HepG2 (cell line): ENCODE results near the gene METTL16. TPM values are rescaled to one million over a fixed set of nuclear protein-coding genes. Genes with fewer than 3 reads are reported as not detected.

Source experiments
- ATAC-seq: fragments of 200-7000 bp; cut with Tn5 transposase; 3 replicates; pipeline ENCODE4 v1.9.1; 2020; ENCODE audit warnings: mild to moderate bottlenecking, moderate library complexity
- BruUV-seq: library from RNA; stranded (reverse); fragments of 400-500 nt; replicated peaks from 2 replicates; lab custom pipeline; 2021; lab: Mats Ljungman, UMichigan
- CTCF ChIA-PET: fragments of 300-600 bp; formaldehyde crosslinking; extraction: SDS; loops from one replicate; lab custom pipeline; 2021; ENCODE audit warnings: low total read pairs, inconsistent platforms, low intra/inter-chr PET ratio; lab: Yijun Ruan, JAX
- POLR2A ChIA-PET: fragments of 350-600 bp; sonication (Branson Sonifier 250); formaldehyde crosslinking; loops from one replicate; lab custom pipeline; 2020; ENCODE audit warnings: antibody characterized with exemption, inconsistent platforms; lab: Yijun Ruan, JAX
- DNase-seq: peaks from one replicate; pipeline ENCODE4 v3.0.0-alpha.2; 2015; ENCODE audit warnings: low spot score
- FAIRE-seq: peaks from 3 replicates; lab custom pipeline; 2011; peaks lifted over from hg19 to GRCh38; lab: Jason Lieb, UNC
- H2AFZ ChIP-seq: one replicate; pipeline ENCODE4 v1.6.1; 2011; ENCODE audit warnings: low read length, inconsistent platforms
- H3K27ac ChIP-seq: fragments of 300-600 bp; 3 replicates; pipeline ENCODE4 v1.8.0; 2011; ENCODE audit warnings: mixed run types, mild to moderate bottlenecking, mixed read lengths, low read length, inconsistent platforms; ENCODE audit not compliant: insufficient read depth; ENCODE audit errors: extremely low read length
- H3K27me3 ChIP-seq, 2 experiments: fragments of 200-600 bp in 1 of 2; 2 replicates in 1 of 2; 3 replicates in 1 of 2; pipeline versions ENCODE4 v1.6.0 to v1.8.0; 2011; ENCODE audit warnings: low read length in 2 of 2, mild to moderate bottlenecking in 2 of 2, moderate library complexity in 2 of 2, inconsistent platforms in 1 of 2; ENCODE audit not compliant: insufficient read depth in 2 of 2, control insufficient read depth in 1 of 2
- H3K36me3 ChIP-seq, 2 experiments: fragments of 200-600 bp in 1 of 2; replicated peaks in 1 of 2; 2 replicates in 1 of 2; 3 replicates in 1 of 2; pipeline versions ENCODE4 v1.5.1 to v1.8.0; 2011; ENCODE audit warnings: low read length in 2 of 2, inconsistent platforms in 1 of 2; ENCODE audit not compliant: insufficient read depth in 2 of 2, control insufficient read depth in 1 of 2
- H3K4me1 ChIP-seq: 2 replicates; pipeline ENCODE4 v1.5.1; 2012; ENCODE audit warnings: low read length, inconsistent platforms; ENCODE audit not compliant: insufficient read depth
- H3K4me2 ChIP-seq: 2 replicates; pipeline ENCODE4 v1.6.0; 2011; ENCODE audit warnings: low read depth, low read length, inconsistent platforms
- H3K4me3 ChIP-seq, 3 experiments: fragments of 200-600 bp in 1 of 3; sonication (generic), shearing (Covaris generic) in 1 of 3; replicated peaks in 1 of 3; 2 replicates each; pipeline ENCODE4 v1.5.1; 2011 to 2016; ENCODE audit warnings: low read length in 3 of 3, inconsistent platforms in 2 of 3, low read depth in 2 of 3, mild to moderate bottlenecking in 2 of 3, control low read depth in 1 of 3, mixed read lengths in 1 of 3; ENCODE audit not compliant: insufficient read depth in 1 of 3
- H3K79me2 ChIP-seq: one replicate; pipeline ENCODE4 v1.6.1; 2011; ENCODE audit warnings: low read length, inconsistent platforms; ENCODE audit not compliant: insufficient read depth
- H3K9ac ChIP-seq: 2 replicates; pipeline ENCODE4 v1.6.0; 2011; ENCODE audit warnings: mild to moderate bottlenecking, low read depth, low read length, inconsistent platforms; ENCODE audit not compliant: insufficient read depth
- H3K9me3 ChIP-seq: 2 replicates; pipeline ENCODE4 v1.5.1; 2012; ENCODE audit warnings: mild to moderate bottlenecking, low read length
- H4K20me1 ChIP-seq: 2 replicates; pipeline ENCODE4 v1.6.0; 2011; ENCODE audit warnings: inconsistent platforms, mild to moderate bottlenecking, low read length, moderate library complexity; ENCODE audit not compliant: insufficient read depth
- AGO2 ChIP-seq: fragments of 200-400 bp; formaldehyde crosslinking; optimal IDR thresholded peaks from 2 replicates; pipeline ENCODE3; 2017; ENCODE audit warnings: mild to moderate bottlenecking, low read depth, low read length, moderate library complexity
- ATM ChIP-seq: fragments of 450-650 bp; IDR thresholded peaks from 2 replicates; pipeline ENCODE4 v1.7.1; 2017; ENCODE audit warnings: mild to moderate bottlenecking, borderline replicate concordance
- GFI1 ChIP-seq: sonication (generic); formaldehyde crosslinking; IDR thresholded peaks from 2 replicates; pipeline ENCODE4 v1.5.0; 2020; ENCODE audit warnings: missing genetic modification reagents, mild to moderate bottlenecking, borderline replicate concordance
- POLR2AphosphoS5 ChIP-seq: IDR thresholded peaks from 2 replicates; pipeline ENCODE4 v1.6.1; 2012; ENCODE audit warnings: low read depth, low read length
- SNAI1 ChIP-seq: sonication (generic); formaldehyde crosslinking; IDR thresholded peaks from 2 replicates; pipeline ENCODE4 v1.5.0; 2020; ENCODE audit warnings: mild to moderate bottlenecking, missing genetic modification reagents, borderline replicate concordance
- ZNF235 ChIP-seq: sonication (generic); formaldehyde crosslinking; IDR thresholded peaks from 2 replicates; pipeline ENCODE4 v1.8.1; 2023; ENCODE audit warnings: mild to moderate bottlenecking, missing genetic modification reagents, borderline replicate concordance
- ZNF30 ChIP-seq: sonication (generic); formaldehyde crosslinking; IDR thresholded peaks from 2 replicates; pipeline ENCODE4 v1.5.0; 2020; ENCODE audit warnings: mild to moderate bottlenecking, missing genetic modification reagents
- ZNF337 ChIP-seq: sonication (generic); formaldehyde crosslinking; IDR thresholded peaks from 2 replicates; pipeline ENCODE4 v1.5.1; 2020; ENCODE audit warnings: missing genetic modification reagents, low read depth, mild to moderate bottlenecking, borderline replicate concordance
- ZNF496 ChIP-seq: sonication (generic); formaldehyde crosslinking; IDR thresholded peaks from 2 replicates; pipeline ENCODE4 v1.8.1; 2023; ENCODE audit warnings: mild to moderate bottlenecking, moderate library complexity, missing genetic modification reagents; ENCODE audit not compliant: insufficient replicate concordance
- WGBS: methylation state at CpG from one replicate; pipeline ENCODE4 v1.1.6; 2017; ENCODE audit warnings: low lambda C conversion rate; 5-methylcytosine and 5-hydroxymethylcytosine counted together
- in situ Hi-C: cut with HindIII; loops from 2 replicates; pipeline ENCODE4 v1.10.0; 2017; ENCODE audit warnings: low pct_unique_long_range_greater_than_20kb; ENCODE audit not compliant: extremely low pct_ligation_motif_present
- intact Hi-C: fragments of 100-400 bp; cut with micrococcal nuclease; formaldehyde crosslinking; loops from one replicate; pipeline ENCODE4 v1.10.0; 2022; ENCODE audit not compliant: unreplicated experiment
- polyA plus RNA-seq, 8 experiments: library from polyadenylated mRNA; depleted of rRNA in 3 of 8; stranded (reverse) in 7 of 8; unstranded in 1 of 8; fragments of >200 nt; fragmentation: Illumina TruSeq in 4 of 8; extraction: Trizol in 4 of 8; gene quantifications; 2 replicates each; pipeline versions ENCODE4 v1.2.1 to v1.2.3, GENCODE V29; 2011 to 2016; ENCODE audit warnings: low read depth in 4 of 8, missing spikeins in 1 of 8, mixed read lengths in 1 of 8; ENCODE audit not compliant: insufficient read depth in 1 of 8
- total RNA-seq, 5 experiments: library from RNA; depleted of rRNA; stranded (reverse); fragments of >200 nt; fragmentation: Illumina TruSeq; extraction: Trizol; gene quantifications; 2 replicates each; pipeline ENCODE4 v1.2.3, GENCODE V29; 2016; ENCODE audit warnings: low read depth in 1 of 5

METTL16 gene
- total and polyA plus RNA-seq, 2 of the 13 experiments (the other 11 are each of a cell fraction or from before 2014, with no cell fraction given) = 11.6 to 18.5 TPM

DNA sequence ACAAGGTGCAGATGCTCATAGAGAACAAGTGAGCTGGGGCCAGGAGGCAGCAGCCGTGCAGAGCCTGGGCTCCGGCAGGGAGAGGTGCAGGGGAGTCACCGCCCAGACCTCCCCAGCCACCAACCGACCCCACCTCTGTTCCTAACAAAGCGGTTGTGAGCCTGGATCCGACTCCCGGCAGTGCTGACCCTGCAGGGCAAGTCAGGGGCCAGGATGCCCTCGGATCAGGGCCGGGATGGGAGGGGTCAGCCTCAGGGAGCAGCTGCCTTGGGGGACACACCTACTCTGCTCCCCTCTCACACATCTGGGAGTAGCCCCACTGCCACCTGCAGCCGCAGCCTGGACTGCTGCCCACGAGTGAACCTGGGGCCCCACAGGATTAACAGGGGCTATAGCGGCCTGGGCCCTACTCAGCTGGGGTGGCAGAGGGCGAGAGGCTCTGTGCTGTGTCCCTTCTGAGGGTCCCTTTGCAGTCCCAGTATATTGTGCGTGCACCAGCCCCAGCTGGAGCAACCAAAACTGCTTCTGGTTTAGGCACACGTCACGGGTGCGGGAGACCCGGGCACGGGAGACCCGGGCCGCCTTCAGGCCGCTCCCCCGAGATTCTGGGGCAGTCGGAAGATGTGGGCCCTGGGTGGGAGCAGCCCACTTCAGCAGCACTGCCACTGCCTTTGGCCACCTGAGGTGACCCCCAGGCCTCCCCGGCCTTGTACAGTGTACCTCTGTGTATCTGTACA is 132.0 kb downstream of the METTL16 start:
- TF ChIP-seq ZNF30 (CRISPR knock-in tag) (no peak), ATM (no peak), ZNF337 (CRISPR knock-in tag) (no peak), SNAI1 (CRISPR knock-in tag) (no peak), ZNF235 (CRISPR knock-in tag) (no peak), AGO2 (peak; percentile 67), POLR2AphosphoS5 (no peak), ZNF496 (no peak), GFI1 (CRISPR knock-in tag) (no peak)
- no peak overlapping the region for H2AFZ ChIP-seq
- intact Hi-C loops = no loop called here
- H3K36me3 ChIP-seq = peaks cover 5 to 7% of the 10 kb centered on the region in 2 experiments; a peak in 3 of 5 replicates
- POLR2A ChIA-PET = no interaction called here
- CTCF ChIA-PET = no interaction called here
- ATAC-seq (no peak), DNase-seq (no peak), FAIRE-seq (no peak)
- no peak overlapping the region for H3K9ac ChIP-seq
- H3K27ac ChIP-seq = no peak overlapping the region
- H3K27me3 ChIP-seq = no peaks in the 10 kb centered on the region
- peaks cover 13% of the 10 kb centered on the region for H3K4me1 ChIP-seq
- no TSS peak for BruUV-seq
- no peaks in the 10 kb centered on the region for H3K79me2 ChIP-seq
- WGBS = 93% methylated on average over 3 of the region's 25 CpGs
- in situ Hi-C loops = loop anchor here (5.0 kb wide), 1 partner anchor 33 kb away; no protein-coding TSS in a partner anchor
- H3K9me3 ChIP-seq = no peaks in the 10 kb centered on the region
- H3K4me2 ChIP-seq = no peak overlapping the region
- no peak overlapping the region for H3K4me3 ChIP-seq
- H4K20me1 ChIP-seq = 0 out of 2 replicates have a peak, but pooled peaks cover 3% of the 10 kb centered on the region
